SH-SY5Y (cell line): ENCODE data around the gene PTCD1.

Experiments used
- GATA2 ChIP-seq: IDR thresholded peaks from 2 replicates; pipeline ENCODE4 v1.6.1; 2011; ENCODE audit warnings: mild to moderate bottlenecking, low read depth, low read length
- GATA3 ChIP-seq: IDR thresholded peaks from 2 replicates; pipeline ENCODE4 v1.6.1; 2011; ENCODE audit warnings: low read depth, mild to moderate bottlenecking, low read length, moderate library complexity

DNA sequence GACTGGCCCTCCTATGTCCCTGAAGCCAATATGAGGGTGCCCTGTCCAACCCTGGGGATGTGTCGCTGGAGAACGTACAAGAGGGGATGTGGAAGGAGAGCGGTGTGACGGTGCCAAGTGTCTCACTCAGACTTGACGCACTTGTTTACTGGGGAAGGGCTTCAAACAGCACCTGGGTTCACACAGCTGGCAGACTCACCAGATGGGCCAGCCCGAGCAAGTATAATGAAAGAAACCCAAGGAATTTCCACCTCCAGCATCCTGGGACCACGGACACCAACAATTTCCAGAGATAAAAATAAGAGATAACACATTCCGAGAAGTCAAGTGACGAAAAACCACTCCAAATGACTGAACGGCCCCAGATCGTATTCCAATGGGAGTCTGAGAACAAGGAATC is 22.1 kb upstream of the PTCD1 start:
- TF ChIP-seq GATA3 (no peak), GATA2 (no peak)
